GM19467 (cell line): ENCODE data around the gene TMEM87A.
"Not testable (repeated sequence)": the region's sequence is repeated elsewhere in the genome, so short reads cannot be mapped to it uniquely, and the experiment has no call there.

ENCODE experiments used
- ATAC-seq: cut with Tn5 transposase; IDR thresholded peaks from one replicate; pipeline ENCODE4 v1.9.1; 2021; ENCODE audit warnings: mild to moderate bottlenecking, moderate library complexity; ENCODE audit not compliant: unreplicated experiment

TMEM87A gene

GRCh38 chr15:42273900-42274701, 868 bp upstream of the TMEM87A start:
- peak; percentile 22 for ATAC-seq

GRCh38 chr15:42270996-42271395, 2.2 kb downstream of the TMEM87A start:
- ATAC-seq = no peak

GRCh38 chr15:42270551-42270950, 2.7 kb downstream of the TMEM87A start:
- ATAC-seq = no peak

GRCh38 chr15:42267286-42267685, 5.9 kb downstream of the TMEM87A start:
- no peak for ATAC-seq

GRCh38 chr15:42264795-42265194, 8.4 kb downstream of the TMEM87A start:
- ATAC-seq = no peak

- ATAC-seq = no peak
Measured at GRCh38 chr15:42253300-42253699, 19.9 kb downstream of the TMEM87A start.

- ATAC-seq = no peak
Measured at GRCh38 chr15:42240823-42241222, 32.4 kb downstream of the TMEM87A start.

GRCh38 chr15:42239528-42240182, 33.6 kb downstream of the TMEM87A start:
- no peak for ATAC-seq

GRCh38 chr15:42233107-42233506, 40.1 kb downstream of the TMEM87A start:
- ATAC-seq = no peak

- no peak for ATAC-seq
Measured at GRCh38 chr15:42232606-42233005, 40.6 kb downstream of the TMEM87A start.

- no peak for ATAC-seq
Measured at GRCh38 chr15:42231088-42231487, 42.1 kb downstream of the TMEM87A start.

GRCh38 chr15:42228981-42229380, 44.3 kb downstream of the TMEM87A start:
- ATAC-seq = not testable (repeated sequence)

- ATAC-seq = no peak
Measured at GRCh38 chr15:42228036-42228435, 45.2 kb downstream of the TMEM87A start.

GRCh38 chr15:42226648-42227047, 46.6 kb downstream of the TMEM87A start:
- no peak for ATAC-seq

GRCh38 chr15:42220216-42220615, 53.0 kb downstream of the TMEM87A start:
- no peak for ATAC-seq

- ATAC-seq = no peak
Measured at GRCh38 chr15:42218953-42219592, 54.2 kb downstream of the TMEM87A start.

- ATAC-seq = no peak
Measured at GRCh38 chr15:42217568-42217967, 55.7 kb downstream of the TMEM87A start.

GRCh38 chr15:42215913-42216829, 57.1 kb downstream of the TMEM87A start:
- no peak for ATAC-seq

- ATAC-seq = no peak
Measured at GRCh38 chr15:42214600-42214999, 58.6 kb downstream of the TMEM87A start.

- ATAC-seq = no peak
Measured at GRCh38 chr15:42213511-42213910, 59.7 kb downstream of the TMEM87A start.

GRCh38 chr15:42210696-42211095, 62.5 kb downstream of the TMEM87A start:
- ATAC-seq = no peak
